ENCODE results near the gene PCLO.

The PCLO gene

GRCh38 chr7:83077328-83077727 lies 85.4 kb downstream of the PCLO start:
- Histone ChIP-seq H3K9ac (ENCODE audit: insufficient read length, low read depth) (no peak overlapping the region), H3K9me3 (ENCODE audit: insufficient read depth, low read length) (no peaks in the 10 kb centered on the region), H3K27me3 (ENCODE audit: insufficient read depth, insufficient read length) (no peaks in the 10 kb centered on the region), H3K4me3 (ENCODE audit: insufficient read length, low read depth) (no peak overlapping the region), H3K36me3 (ENCODE audit: insufficient read depth, insufficient read length, low read length) (no peaks in the 10 kb centered on the region), H3K4me1 (ENCODE audit: insufficient read depth, insufficient read length) (no peaks in the 10 kb centered on the region)
- no peak for DNase-seq (ENCODE audit: low read depth, low spot score)
- TF ChIP-seq SUZ12 (IDR thresholded peaks at IDR 0.05; ENCODE audit: extremely low read depth, insufficient read depth, insufficient read length) (no peak), ZNF274 (IDR thresholded peaks at IDR 0.05; ENCODE audit: low read depth, low read length) (no peak), YY1 (IDR thresholded peaks at IDR 0.05; ENCODE audit: insufficient read depth, insufficient read length) (no peak)

- H3K9me3 ChIP-seq (ENCODE audit: insufficient read depth, low read length), result no peaks in the 10 kb centered on the region
- no peaks in the 10 kb centered on the region for H3K4me1 ChIP-seq (ENCODE audit: insufficient read depth, insufficient read length)
- no peak overlapping the region for H3K9ac ChIP-seq (ENCODE audit: insufficient read length, low read depth)
- H3K4me3 ChIP-seq (ENCODE audit: insufficient read length, low read depth), result no peak overlapping the region
- H3K36me3 ChIP-seq (ENCODE audit: insufficient read depth, insufficient read length, low read length), result no peaks in the 10 kb centered on the region
- no peak for TF ChIP-seq SUZ12 (IDR thresholded peaks at IDR 0.05; ENCODE audit: extremely low read depth, insufficient read depth, insufficient read length)
- no peak for TF ChIP-seq ZNF274 (IDR thresholded peaks at IDR 0.05; ENCODE audit: low read depth, low read length)
- no peak for TF ChIP-seq YY1 (IDR thresholded peaks at IDR 0.05; ENCODE audit: insufficient read depth, insufficient read length)
- no peaks in the 10 kb centered on the region for H3K27me3 ChIP-seq (ENCODE audit: insufficient read depth, insufficient read length)
- no peak for DNase-seq (ENCODE audit: low read depth, low spot score)
Measured at GRCh38 chr7:83072576-83073517, 89.8 kb downstream of the PCLO start.

- Histone ChIP-seq H3K4me3 (ENCODE audit: insufficient read length, low read depth) (no peak overlapping the region), H3K9me3 (ENCODE audit: insufficient read depth, low read length) (no peaks in the 10 kb centered on the region), H3K4me1 (ENCODE audit: insufficient read depth, insufficient read length) (no peaks in the 10 kb centered on the region), H3K36me3 (ENCODE audit: insufficient read depth, insufficient read length, low read length) (no peaks in the 10 kb centered on the region), H3K9ac (ENCODE audit: insufficient read length, low read depth) (no peak overlapping the region), H3K27me3 (ENCODE audit: insufficient read depth, insufficient read length) (no peaks in the 10 kb centered on the region)
- no peak for TF ChIP-seq SUZ12 (IDR thresholded peaks at IDR 0.05; ENCODE audit: extremely low read depth, insufficient read depth, insufficient read length)
- no peak for TF ChIP-seq ZNF274 (IDR thresholded peaks at IDR 0.05; ENCODE audit: low read depth, low read length)
- TF ChIP-seq YY1 (IDR thresholded peaks at IDR 0.05; ENCODE audit: insufficient read depth, insufficient read length), result no peak
- no peak for DNase-seq (ENCODE audit: low read depth, low spot score)
Measured at GRCh38 chr7:83065714-83066113, 97.0 kb downstream of the PCLO start.

GRCh38 chr7:83060218-83060617 lies 102.5 kb downstream of the PCLO start:
- no peak overlapping the region for H3K4me3 ChIP-seq (ENCODE audit: insufficient read length, low read depth)
- DNase-seq (ENCODE audit: low read depth, low spot score), result no peak

GRCh38 chr7:83058667-83059066 lies 104.0 kb downstream of the PCLO start:
- no peaks in the 10 kb centered on the region for H3K36me3 ChIP-seq (ENCODE audit: insufficient read depth, insufficient read length, low read length)
- TF ChIP-seq YY1 (IDR thresholded peaks at IDR 0.05; ENCODE audit: insufficient read depth, insufficient read length) (no peak), ZNF274 (IDR thresholded peaks at IDR 0.05; ENCODE audit: low read depth, low read length) (no peak), SUZ12 (IDR thresholded peaks at IDR 0.05; ENCODE audit: extremely low read depth, insufficient read depth, insufficient read length) (no peak)
- no peak overlapping the region for H3K9ac ChIP-seq (ENCODE audit: insufficient read length, low read depth)
- no peak overlapping the region for H3K4me3 ChIP-seq (ENCODE audit: insufficient read length, low read depth)
- no peaks in the 10 kb centered on the region for H3K27me3 ChIP-seq (ENCODE audit: insufficient read depth, insufficient read length)
- no peaks in the 10 kb centered on the region for H3K4me1 ChIP-seq (ENCODE audit: insufficient read depth, insufficient read length)
- H3K9me3 ChIP-seq (ENCODE audit: insufficient read depth, low read length), result no peaks in the 10 kb centered on the region
- no peak for DNase-seq (ENCODE audit: low read depth, low spot score)

More at GRCh38 chr7:83060218-83060617, 102.5 kb downstream of the PCLO start:
- TF ChIP-seq ZNF274 (IDR thresholded peaks at IDR 0.05; ENCODE audit: low read depth, low read length) (no peak), YY1 (IDR thresholded peaks at IDR 0.05; ENCODE audit: insufficient read depth, insufficient read length) (no peak), SUZ12 (IDR thresholded peaks at IDR 0.05; ENCODE audit: extremely low read depth, insufficient read depth, insufficient read length) (no peak)
- no peak overlapping the region for H3K9ac ChIP-seq (ENCODE audit: insufficient read length, low read depth)
- no peaks in the 10 kb centered on the region for H3K36me3 ChIP-seq (ENCODE audit: insufficient read depth, insufficient read length, low read length)
- no peaks in the 10 kb centered on the region for H3K9me3 ChIP-seq (ENCODE audit: insufficient read depth, low read length)
- H3K27me3 ChIP-seq (ENCODE audit: insufficient read depth, insufficient read length), result no peaks in the 10 kb centered on the region
- no peaks in the 10 kb centered on the region for H3K4me1 ChIP-seq (ENCODE audit: insufficient read depth, insufficient read length)

- TF ChIP-seq ZNF274 (IDR thresholded peaks at IDR 0.05; ENCODE audit: low read depth, low read length) (no peak), YY1 (IDR thresholded peaks at IDR 0.05; ENCODE audit: insufficient read depth, insufficient read length) (no peak), SUZ12 (IDR thresholded peaks at IDR 0.05; ENCODE audit: extremely low read depth, insufficient read depth, insufficient read length) (no peak)
- Histone ChIP-seq H3K9ac (ENCODE audit: insufficient read length, low read depth) (no peak overlapping the region), H3K4me1 (ENCODE audit: insufficient read depth, insufficient read length) (no peaks in the 10 kb centered on the region), H3K27me3 (ENCODE audit: insufficient read depth, insufficient read length) (no peaks in the 10 kb centered on the region), H3K4me3 (ENCODE audit: insufficient read length, low read depth) (no peak overlapping the region), H3K9me3 (ENCODE audit: insufficient read depth, low read length) (no peaks in the 10 kb centered on the region), H3K36me3 (ENCODE audit: insufficient read depth, insufficient read length, low read length) (no peaks in the 10 kb centered on the region)
- DNase-seq (ENCODE audit: low read depth, low spot score), result no peak
Measured at GRCh38 chr7:83055197-83055596, 107.5 kb downstream of the PCLO start.

GRCh38 chr7:83054472-83054871 lies 108.2 kb downstream of the PCLO start:
- Histone ChIP-seq H3K4me3 (ENCODE audit: insufficient read length, low read depth) (no peak overlapping the region), H3K27me3 (ENCODE audit: insufficient read depth, insufficient read length) (no peaks in the 10 kb centered on the region), H3K4me1 (ENCODE audit: insufficient read depth, insufficient read length) (no peaks in the 10 kb centered on the region), H3K9me3 (ENCODE audit: insufficient read depth, low read length) (no peaks in the 10 kb centered on the region), H3K9ac (ENCODE audit: insufficient read length, low read depth) (no peak overlapping the region), H3K36me3 (ENCODE audit: insufficient read depth, insufficient read length, low read length) (no peaks in the 10 kb centered on the region)
- TF ChIP-seq SUZ12 (IDR thresholded peaks at IDR 0.05; ENCODE audit: extremely low read depth, insufficient read depth, insufficient read length) (no peak), ZNF274 (IDR thresholded peaks at IDR 0.05; ENCODE audit: low read depth, low read length) (no peak), YY1 (IDR thresholded peaks at IDR 0.05; ENCODE audit: insufficient read depth, insufficient read length) (no peak)
- no peak for DNase-seq (ENCODE audit: low read depth, low spot score)

All from NT2/D1 (cell line).